22Rv1 (cell line): ENCODE measurements around the gene DELE1.

Experiments used
- CTCF ChIP-seq: fragments of 450-650 bp; IDR thresholded peaks from 2 replicates; pipeline ENCODE4 v1.5.1; 2017; ENCODE audit warnings: mild to moderate bottlenecking
- ZFX ChIP-seq: fragments of 450-650 bp; IDR thresholded peaks from 2 replicates; pipeline ENCODE4 v1.6.1; 2017; ENCODE audit warnings: antibody characterized with exemption, borderline replicate concordance

- TF ChIP-seq CTCF (no peak), ZFX (no peak)
Observed at GRCh38 chr5:141917760-141918159, 5.9 kb upstream of the DELE1 start.
